ENCODE measurements around the gene CD81. TPM values are rescaled to one million over a fixed set of nuclear protein-coding genes. Genes with fewer than 3 reads are reported as not detected.

CD81 gene
- total RNA-seq, 1 experiment from 2014 or later = 182 TPM

- Histone ChIP-seq H3K36me3 (no peaks in the 10 kb centered on the region), H3K4me3 (no peak overlapping the region), H3K27me3 (no peaks in the 10 kb centered on the region), H3K9me3 (no peaks in the 10 kb centered on the region; the same call in 1 of the 2 replicates)
- DNase-seq = no peak
Measured at GRCh38 chr11:2366733-2367132, 10.4 kb upstream of the CD81 start.

- DNase-seq = no peak
- Histone ChIP-seq H3K9me3 (no peaks in the 10 kb centered on the region; the same call in 1 of the 2 replicates), H3K4me3 (no peak overlapping the region)
Measured at GRCh38 chr11:2367266-2368160, 9.6 kb upstream of the CD81 start.

GRCh38 chr11:2368178-2368850 lies 8.8 kb upstream of the CD81 start:
- no peaks in the 10 kb centered on the region; the same call in 1 of the 2 replicates for H3K9me3 ChIP-seq
- H3K27me3 ChIP-seq = no peaks in the 10 kb centered on the region
- no peak overlapping the region for H3K4me3 ChIP-seq
- no peaks in the 10 kb centered on the region for H3K36me3 ChIP-seq
- DNase-seq = no peak

More at GRCh38 chr11:2367266-2368160, 9.6 kb upstream of the CD81 start:
- no peaks in the 10 kb centered on the region for H3K27me3 ChIP-seq
- no peaks in the 10 kb centered on the region for H3K36me3 ChIP-seq

- no peaks in the 10 kb centered on the region; the same call in 1 of the 2 replicates for H3K9me3 ChIP-seq
- H3K4me3 ChIP-seq = no peak overlapping the region
- DNase-seq = no peak
- H3K36me3 ChIP-seq = no peaks in the 10 kb centered on the region
- no peaks in the 10 kb centered on the region for H3K27me3 ChIP-seq
Measured at GRCh38 chr11:2368851-2369180, 8.3 kb upstream of the CD81 start.

GRCh38 chr11:2369320-2369719 lies 7.8 kb upstream of the CD81 start:
- Histone ChIP-seq H3K4me3 (no peak overlapping the region), H3K9me3 (no peaks in the 10 kb centered on the region; the same call in 1 of the 2 replicates), H3K36me3 (no peaks in the 10 kb centered on the region), H3K27me3 (no peaks in the 10 kb centered on the region)
- DNase-seq = no peak

GRCh38 chr11:2369896-2370295 lies 7.2 kb upstream of the CD81 start:
- Histone ChIP-seq H3K36me3 (no peaks in the 10 kb centered on the region), H3K27me3 (no peaks in the 10 kb centered on the region), H3K9me3 (no peaks in the 10 kb centered on the region; the same call in 1 of the 2 replicates), H3K4me3 (no peak overlapping the region)
- no peak for DNase-seq

GRCh38 chr11:2374456-2375201 lies 2.5 kb upstream of the CD81 start:
- Histone ChIP-seq H3K4me3 (no peak overlapping the region), H3K9me3 (no peaks in the 10 kb centered on the region; the same call in 1 of the 2 replicates), H3K27me3 (no peaks in the 10 kb centered on the region), H3K36me3 (peaks cover 9% of the 10 kb centered on the region)
- no peak for DNase-seq

GRCh38 chr11:2375341-2375853 lies 1.7 kb upstream of the CD81 start:
- no peaks in the 10 kb centered on the region for H3K27me3 ChIP-seq
- no peaks in the 10 kb centered on the region; the same call in 1 of the 2 replicates for H3K9me3 ChIP-seq
- no peak for DNase-seq
- peaks cover 15% of the 10 kb centered on the region for H3K36me3 ChIP-seq
- no peak overlapping the region for H3K4me3 ChIP-seq

- no peaks in the 10 kb centered on the region for H3K9me3 ChIP-seq
- no peak for DNase-seq
- H3K36me3 ChIP-seq = peaks cover 21% of the 10 kb centered on the region
- no peak overlapping the region; the same call in 1 of the 2 replicates for H3K4me3 ChIP-seq
- H3K27me3 ChIP-seq = no peaks in the 10 kb centered on the region
Measured at GRCh38 chr11:2375964-2376551, 1.1 kb upstream of the CD81 start.

- Histone ChIP-seq H3K4me3 (peak overlapping the region; percentile 92), H3K9me3 (no peaks in the 10 kb centered on the region), H3K27me3 (no peaks in the 10 kb centered on the region), H3K36me3 (peaks cover 37% of the 10 kb centered on the region)
- DNase-seq = peak; percentile 72
Measured at GRCh38 chr11:2377511-2378443, 667 bp downstream of the CD81 start.

- Histone ChIP-seq H3K27me3 (no peaks in the 10 kb centered on the region), H3K9me3 (no peaks in the 10 kb centered on the region), H3K4me3 (peak overlapping the region; percentile 92), H3K36me3 (peaks cover 40% of the 10 kb centered on the region)
- DNase-seq = no peak
Measured at GRCh38 chr11:2378527-2379210, 1.6 kb downstream of the CD81 start.

GRCh38 chr11:2379466-2380174 lies 2.5 kb downstream of the CD81 start:
- Histone ChIP-seq H3K27me3 (no peaks in the 10 kb centered on the region), H3K9me3 (no peaks in the 10 kb centered on the region), H3K36me3 (peaks cover 40% of the 10 kb centered on the region), H3K4me3 (no peak overlapping the region)
- DNase-seq = no peak

- no peaks in the 10 kb centered on the region for H3K9me3 ChIP-seq
- no peaks in the 10 kb centered on the region for H3K27me3 ChIP-seq
- DNase-seq = no peak
- no peak overlapping the region for H3K4me3 ChIP-seq
- H3K36me3 ChIP-seq = peaks cover 46% of the 10 kb centered on the region
Measured at GRCh38 chr11:2380396-2380795, 3.3 kb downstream of the CD81 start.

GRCh38 chr11:2380807-2381350 lies 3.8 kb downstream of the CD81 start:
- no peak for DNase-seq
- Histone ChIP-seq H3K27me3 (no peaks in the 10 kb centered on the region), H3K36me3 (peaks cover 50% of the 10 kb centered on the region), H3K4me3 (no peak overlapping the region), H3K9me3 (no peaks in the 10 kb centered on the region)

All from MG63 (cell line).